HT1080 (cell line): ENCODE data around the gene LRRC56. TPM values are rescaled to one million over a fixed set of nuclear protein-coding genes. Genes with fewer than 3 reads are reported as not detected.
"Not testable (repeated sequence)": the region's sequence is repeated elsewhere in the genome, so short reads cannot be mapped to it uniquely, and the experiment has no call there.

Experiments
- DNase-seq: peaks from one replicate; pipeline ENCODE4 v3.0.0-alpha.2; 2015; ENCODE audit warnings: low read depth
- total RNA-seq: library from RNA; depleted of rRNA; stranded (reverse); fragments of >200 nt; shearing (Covaris generic); gene quantifications from 2 replicates; pipeline ENCODE4 v1.2.3, GENCODE V29; 2014

LRRC56 gene
- total RNA-seq, 1 experiment from 2014 or later: not detected

- DNase-seq: no peak
Observed at GRCh38 chr11:573146-573759, 35.9 kb downstream of the LRRC56 start.

- DNase-seq: not testable (repeated sequence)
Observed at GRCh38 chr11:574031-574570, 36.8 kb downstream of the LRRC56 start.

DNA sequence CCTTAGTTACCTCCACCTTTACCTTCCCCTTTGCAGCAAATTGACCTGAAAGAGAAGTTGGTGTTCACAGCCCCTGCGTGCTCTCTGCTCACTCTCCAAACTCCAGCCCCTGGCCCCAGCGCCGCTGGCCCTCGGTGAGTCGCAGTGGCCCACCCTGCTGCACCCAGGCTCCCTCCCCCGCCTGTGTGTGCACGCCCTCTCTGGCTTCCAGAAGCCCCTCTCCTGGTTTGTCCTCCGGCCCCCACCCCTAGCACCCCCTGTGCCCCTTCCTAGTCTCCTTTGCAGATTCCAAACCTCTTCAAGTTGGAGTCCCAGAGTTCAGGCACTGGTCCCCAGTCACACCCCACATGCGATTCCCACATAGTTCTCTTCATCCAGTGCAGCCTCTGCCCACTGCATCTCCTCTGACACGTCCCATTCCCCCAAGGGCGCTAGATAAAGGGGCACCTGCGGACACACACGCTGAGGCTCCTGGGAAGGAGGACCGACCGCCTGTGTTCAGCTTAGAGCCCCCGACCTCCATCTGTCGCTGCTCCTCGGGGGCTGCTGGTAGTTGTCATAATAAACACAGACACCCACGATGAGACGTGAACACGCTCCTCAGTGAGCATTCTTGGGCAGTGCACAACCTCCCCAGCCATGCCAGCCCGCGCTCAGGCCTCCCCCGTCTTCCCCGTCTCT, 37.4 kb downstream of the LRRC56 start:
- DNase-seq: no peak

DNA sequence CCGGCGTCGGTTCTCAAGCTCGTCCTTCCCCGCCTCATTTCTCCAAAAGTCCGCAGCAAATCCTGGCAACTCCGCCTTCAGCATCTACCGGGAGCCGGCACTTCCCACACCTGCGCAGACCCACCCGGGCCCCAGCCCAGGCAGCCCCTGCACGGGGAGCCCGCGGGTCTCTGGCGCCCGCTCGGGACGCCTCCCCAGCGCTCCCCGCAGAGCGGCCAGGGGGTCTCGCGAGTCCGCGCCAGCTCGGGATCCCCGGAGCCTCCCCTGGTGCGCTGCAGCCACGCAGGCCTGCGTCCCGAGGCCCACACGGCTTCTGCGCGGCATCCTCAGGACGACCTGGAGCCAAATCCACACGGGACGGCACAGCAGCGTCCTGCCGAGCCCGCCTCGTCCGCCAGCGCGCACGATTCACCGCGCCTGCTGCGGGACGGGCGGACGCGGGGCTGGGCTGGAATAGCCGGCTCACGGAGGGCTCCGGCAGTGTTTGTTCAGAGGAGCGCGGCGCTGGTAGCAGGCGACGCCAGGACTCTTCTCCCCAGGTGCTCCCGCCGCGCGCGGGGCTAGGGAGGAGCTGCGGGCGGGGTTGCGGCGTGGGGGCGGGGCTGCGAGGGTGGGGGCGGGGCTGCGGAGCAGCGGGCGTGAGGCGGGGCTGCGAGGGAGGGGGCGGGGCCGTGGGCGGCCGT, 38.1 kb downstream of the LRRC56 start:
- no peak for DNase-seq

DNA sequence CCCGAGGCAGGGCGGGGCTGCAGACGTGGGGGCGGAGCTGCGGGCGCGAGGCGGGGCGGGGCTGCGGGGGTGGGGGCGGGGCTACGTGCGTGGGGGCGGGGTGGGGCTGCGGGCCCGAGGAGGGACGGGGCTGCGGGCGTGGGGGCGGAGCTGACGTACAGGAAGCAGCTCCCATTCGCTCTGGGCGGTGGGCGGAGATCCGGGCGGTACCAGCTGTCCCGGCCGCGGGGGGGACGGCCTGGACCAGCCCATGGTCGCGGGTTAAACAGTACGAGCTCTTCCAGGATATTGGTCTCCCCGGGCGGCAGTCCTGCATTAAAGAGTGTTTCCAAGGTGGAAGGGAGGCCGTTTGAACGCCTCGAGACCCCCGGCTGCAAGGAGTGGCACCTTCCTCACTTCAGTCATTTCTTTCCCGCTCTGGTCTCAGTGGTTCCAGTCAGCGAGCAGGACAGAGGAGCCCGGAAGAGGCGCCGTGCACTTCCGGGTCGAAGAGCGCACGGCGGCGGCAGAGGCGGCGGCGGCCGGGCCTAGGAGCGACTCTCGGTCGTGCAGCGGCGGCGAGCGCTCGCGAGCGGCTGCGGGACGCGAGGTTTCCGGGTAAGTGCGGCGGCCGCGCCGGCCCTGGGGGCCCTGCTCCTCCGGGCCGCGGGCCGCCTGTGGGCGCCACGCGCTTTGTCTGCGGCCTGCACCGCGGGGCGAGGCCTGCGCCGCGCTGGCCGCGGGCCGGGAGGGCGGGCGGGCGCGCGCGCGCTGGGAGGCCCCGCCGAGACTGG, 38.9 kb downstream of the LRRC56 start, which contains the start of gene PHRF1:
PHRF1 (plus strand) TSS at position 475 of the 773 bp plus-strand sequence. CDS start 5,043 bp downstream, outside the sequence.
- peak; percentile 85 for DNase-seq

DNA sequence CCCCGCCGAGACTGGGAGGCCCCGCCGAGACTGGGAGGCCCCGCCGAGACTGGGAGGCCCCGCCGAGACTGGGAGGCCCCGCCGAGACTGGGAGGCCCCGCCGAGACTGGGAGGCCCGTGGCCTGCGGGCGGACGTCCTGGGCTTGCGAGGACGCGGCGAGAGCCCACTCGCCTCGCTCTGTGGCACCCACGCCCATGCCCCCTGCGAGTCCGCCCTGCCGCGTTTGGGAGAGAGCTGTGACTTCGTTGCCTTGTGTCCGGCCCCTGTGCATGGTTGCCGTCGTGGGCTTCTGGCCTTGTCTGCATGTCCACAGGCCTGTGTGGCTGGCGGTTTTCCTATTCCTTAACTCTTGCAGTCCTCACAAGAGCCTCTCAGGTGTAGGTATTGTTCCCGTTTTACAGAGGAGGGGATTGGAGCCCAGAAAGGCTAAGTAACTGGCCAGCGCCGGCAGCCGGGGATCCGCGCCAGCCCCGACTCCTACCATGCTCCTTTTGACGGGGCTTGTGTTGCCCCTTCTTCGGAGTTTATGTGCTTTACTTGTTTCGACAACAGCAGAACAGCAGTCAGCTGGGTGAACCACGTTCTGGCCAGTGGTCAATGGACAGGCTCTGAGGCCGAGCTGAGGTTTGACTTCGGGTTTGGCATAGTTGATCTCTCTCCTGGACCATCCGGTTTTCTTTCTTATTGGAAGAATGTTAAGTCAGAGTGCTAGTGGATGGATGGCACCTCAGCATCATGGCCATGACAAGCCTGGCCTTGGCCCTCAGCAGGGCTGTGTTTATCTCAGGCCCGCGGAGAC, 39.7 kb downstream of the LRRC56 start:
- no peak for DNase-seq

DNA sequence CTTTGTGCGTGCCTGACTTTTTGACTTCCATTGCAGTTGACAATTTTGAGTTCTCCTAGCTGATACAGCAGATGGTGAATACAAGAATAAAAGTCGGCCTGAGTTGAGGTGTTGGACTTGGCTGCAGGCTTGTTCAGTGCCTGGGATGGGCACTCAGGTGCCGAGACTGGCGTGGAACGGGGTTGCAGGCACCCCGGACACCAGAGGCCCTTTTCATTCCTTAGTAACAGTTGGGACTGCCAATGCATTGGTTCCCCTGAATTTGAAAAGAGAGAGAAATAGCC, 40.2 kb downstream of the LRRC56 start:
- no peak for DNase-seq

DNA sequence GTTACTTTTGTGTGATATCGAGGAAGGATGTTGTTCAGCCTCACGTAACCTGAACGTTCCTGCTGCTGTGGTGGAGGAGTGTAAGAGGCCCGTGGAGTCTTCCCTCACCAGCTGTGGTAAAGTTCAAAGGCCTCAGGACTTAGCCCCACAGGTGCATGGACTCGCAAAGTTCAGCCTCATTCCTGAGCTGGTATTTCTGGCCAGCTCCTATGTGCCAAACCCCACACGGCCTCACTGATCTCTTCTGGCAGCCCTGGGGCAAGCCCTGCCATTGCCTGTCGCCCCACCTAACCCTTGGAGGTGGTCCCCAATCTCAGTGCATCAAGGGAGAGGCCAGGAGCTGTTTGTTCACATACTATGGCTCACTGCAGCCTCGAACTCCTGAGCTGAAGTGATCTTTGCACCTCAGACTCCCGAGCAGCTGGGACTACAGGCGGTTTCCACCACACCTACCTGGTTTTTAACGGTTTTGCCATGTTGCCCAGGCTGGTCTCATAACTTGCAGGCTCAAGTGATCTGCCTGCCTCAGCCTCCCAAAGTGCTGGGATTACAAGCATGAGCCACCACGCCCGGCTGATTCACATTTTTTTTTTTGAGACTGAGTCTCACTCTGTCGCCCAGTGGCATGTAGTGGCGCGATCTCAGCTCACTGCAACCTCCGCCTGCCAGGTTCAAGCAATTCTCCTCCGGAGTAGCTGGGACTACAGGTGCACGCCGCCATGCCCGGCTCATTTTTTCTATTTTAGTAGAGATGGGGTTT, 41.1 kb downstream of the LRRC56 start:
- no peak for DNase-seq

- DNase-seq: no peak
Observed at GRCh38 chr11:579830-580601, 42.7 kb downstream of the LRRC56 start.

GRCh38 chr11:581342-581741, 44.0 kb downstream of the LRRC56 start:
- no peak for DNase-seq

GRCh38 chr11:581752-582151, 44.4 kb downstream of the LRRC56 start:
- no peak for DNase-seq

GRCh38 chr11:584287-584686, 47.0 kb downstream of the LRRC56 start:
- DNase-seq: no peak

DNA sequence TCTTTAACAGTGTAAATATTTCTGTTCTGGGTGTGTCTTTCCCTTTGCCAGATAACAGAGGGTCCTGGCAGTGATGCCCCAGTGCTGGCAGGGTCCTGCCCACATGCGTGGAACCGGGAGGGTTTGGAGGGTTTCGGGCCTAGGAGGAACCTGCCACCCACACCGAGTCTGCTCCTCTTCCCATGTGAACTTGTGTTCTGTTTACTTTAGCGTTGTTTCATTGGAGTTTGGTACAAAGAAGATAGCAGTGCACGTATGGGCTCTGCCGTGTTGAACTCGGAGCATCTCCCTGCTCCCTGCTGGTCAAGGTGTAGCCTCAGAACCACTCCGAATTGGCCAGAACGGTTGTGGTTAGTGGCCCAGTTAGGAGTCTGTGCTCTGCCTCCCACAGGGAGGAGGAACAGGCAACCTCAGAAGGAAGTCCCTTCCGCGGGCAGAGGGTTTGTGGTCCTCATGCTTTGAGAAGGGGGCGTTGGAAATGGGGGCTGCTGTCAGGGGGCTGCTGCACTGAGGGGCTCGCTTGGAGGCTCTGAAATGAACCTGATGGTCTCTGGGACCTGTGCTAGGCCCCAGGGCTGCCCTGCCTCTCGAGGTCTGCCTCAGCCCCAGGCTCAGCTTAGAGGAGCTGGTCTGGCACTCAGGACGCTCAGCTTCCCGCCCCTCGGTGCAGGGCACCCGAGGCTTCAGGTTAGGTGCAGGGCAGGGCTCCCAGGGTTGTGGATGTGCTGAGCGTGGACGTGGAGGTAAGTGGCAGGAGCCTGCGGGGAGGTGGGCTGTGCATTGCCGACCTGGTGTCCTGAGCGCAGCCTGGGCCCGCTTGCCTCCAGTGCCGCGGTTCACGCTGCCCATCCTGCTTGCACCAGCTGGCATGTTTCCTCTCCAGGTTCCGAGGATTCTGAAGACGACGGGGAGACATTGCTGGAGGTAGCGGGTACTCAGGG, 49.3 kb downstream of the LRRC56 start:
- DNase-seq: no peak

DNA sequence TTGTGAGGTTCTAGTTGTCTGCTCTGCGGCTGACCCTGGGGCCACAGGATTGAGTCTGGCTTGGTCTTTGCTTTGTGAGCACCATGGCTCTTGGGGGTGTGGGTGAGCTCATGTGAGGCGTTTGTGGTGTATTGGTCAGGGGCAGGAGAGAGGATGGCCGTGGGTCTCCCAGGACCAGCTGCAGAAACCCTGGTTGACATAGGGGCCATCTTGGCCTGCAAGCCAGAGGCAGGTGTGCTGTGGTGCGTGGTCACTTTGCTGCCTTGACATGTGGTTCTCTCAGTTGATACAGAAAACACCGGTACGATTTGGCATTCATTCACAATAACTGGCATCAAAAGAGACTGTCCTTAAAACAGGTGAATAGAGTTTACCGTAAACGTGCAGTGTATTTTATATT, 50.2 kb downstream of the LRRC56 start:
- no peak for DNase-seq

GRCh38 chr11:587978-588380, 50.7 kb downstream of the LRRC56 start:
- DNase-seq: peak; percentile 53

- DNase-seq: no peak
Observed at GRCh38 chr11:589798-590197, 52.5 kb downstream of the LRRC56 start.

DNA sequence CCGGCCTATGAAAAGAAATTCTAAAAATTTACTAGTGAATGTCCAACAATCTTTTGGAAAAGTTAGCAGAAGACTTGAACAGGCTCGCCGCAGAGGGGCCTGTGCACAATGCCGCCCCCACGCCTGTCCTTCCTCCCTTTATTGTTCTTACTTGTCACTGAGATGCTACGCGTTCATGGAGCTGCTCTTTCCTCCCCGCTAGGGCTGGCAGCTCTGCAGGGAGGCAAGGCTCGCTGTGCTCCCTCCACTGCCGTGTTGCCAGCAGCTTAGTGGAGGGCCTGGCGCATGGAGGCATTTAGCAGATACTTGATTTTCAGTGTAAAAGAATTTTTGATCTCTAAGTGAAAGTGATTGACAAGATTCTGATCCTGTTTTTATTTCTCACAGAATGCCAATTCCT, 53.7 kb downstream of the LRRC56 start:
- DNase-seq: no peak

GRCh38 chr11:592501-592900, 55.2 kb downstream of the LRRC56 start:
- DNase-seq: no peak
